ENCODE data around the gene ZNF664. TPM values are rescaled to one million over a fixed set of nuclear protein-coding genes. Genes with fewer than 3 reads are reported as not detected.

Gene ZNF664
- total RNA-seq, 2 experiments from 2014 or later, result 54.4 to 56.8 TPM

DNA sequence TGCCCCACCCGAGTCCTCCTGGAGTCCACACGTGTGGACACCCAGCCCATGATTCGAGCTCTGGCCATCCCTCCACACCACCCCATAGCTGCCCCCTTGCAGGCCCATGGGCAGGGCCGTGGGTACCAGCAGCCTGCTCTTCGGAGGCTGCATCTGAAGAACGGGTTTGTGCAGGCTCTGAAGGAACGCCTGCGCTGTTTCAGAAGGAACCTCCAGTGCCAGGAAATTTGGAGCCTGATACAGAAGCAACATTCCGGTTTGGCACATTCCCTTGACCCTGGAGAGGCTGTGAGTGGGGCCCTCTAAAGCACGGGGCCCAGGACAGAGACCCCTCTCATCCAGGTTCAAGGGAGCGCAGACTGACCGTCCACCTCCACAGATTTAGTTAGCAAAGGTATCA lies 57.0 kb downstream of the ZNF664 start:
- Mint-ChIP-seq H3K4me3 (no peak overlapping the region), H3K27me3 (no peaks in the 10 kb centered on the region), H3K36me3 (no peaks in the 10 kb centered on the region), H3K9me3 (no peaks in the 10 kb centered on the region), H3K27ac (no peak overlapping the region), H3K4me1 (no peaks in the 10 kb centered on the region)
- no peak for DNase-seq

DNA sequence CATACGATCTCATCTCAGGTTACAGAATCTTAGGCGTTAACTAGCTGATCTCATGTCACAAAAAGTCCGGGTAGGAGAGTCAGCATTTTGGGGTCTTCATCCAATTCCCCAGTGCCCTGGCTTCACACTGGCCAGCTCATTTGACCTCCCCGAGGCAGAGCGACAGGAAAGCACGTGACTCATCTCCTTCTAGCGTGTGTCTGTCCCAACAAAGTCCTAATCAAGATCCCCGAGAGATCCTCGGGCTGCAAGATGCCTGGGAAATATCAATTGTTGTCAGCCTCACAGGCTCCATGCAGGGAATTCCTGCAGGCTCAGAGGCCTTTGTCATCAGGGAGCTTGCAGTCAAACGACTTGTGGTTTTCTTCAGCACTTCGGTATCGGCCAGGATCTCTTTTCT lies 57.5 kb downstream of the ZNF664 start:
- Mint-ChIP-seq H3K4me3 (no peak overlapping the region), H3K36me3 (no peaks in the 10 kb centered on the region), H3K27me3 (no peaks in the 10 kb centered on the region), H3K9me3 (no peaks in the 10 kb centered on the region), H3K4me1 (no peaks in the 10 kb centered on the region), H3K27ac (no peak overlapping the region)
- no peak for DNase-seq

DNA sequence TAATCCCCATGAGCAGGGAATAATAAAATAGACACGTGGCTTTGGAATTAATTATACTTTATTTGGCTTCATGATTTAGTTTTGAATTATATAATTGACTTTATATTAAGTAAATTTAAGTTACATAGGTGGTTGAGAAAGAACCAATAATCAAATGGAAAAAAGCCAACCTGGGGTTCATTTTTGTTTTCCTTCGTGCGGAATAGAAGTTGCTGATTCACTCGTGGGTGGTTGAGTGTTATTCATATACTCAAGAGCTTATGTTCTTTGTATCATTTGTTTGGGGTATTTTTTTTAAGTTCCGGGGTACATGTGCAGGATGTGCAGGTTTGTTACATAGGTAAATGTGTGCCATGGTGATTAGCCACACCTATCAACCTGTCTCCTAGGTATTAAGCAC lies 58.0 kb downstream of the ZNF664 start:
- Mint-ChIP-seq H3K27me3 (no peaks in the 10 kb centered on the region), H3K27ac (no peak overlapping the region), H3K4me1 (no peaks in the 10 kb centered on the region), H3K9me3 (no peaks in the 10 kb centered on the region), H3K36me3 (no peaks in the 10 kb centered on the region), H3K4me3 (no peak overlapping the region)
- no peak for DNase-seq

DNA sequence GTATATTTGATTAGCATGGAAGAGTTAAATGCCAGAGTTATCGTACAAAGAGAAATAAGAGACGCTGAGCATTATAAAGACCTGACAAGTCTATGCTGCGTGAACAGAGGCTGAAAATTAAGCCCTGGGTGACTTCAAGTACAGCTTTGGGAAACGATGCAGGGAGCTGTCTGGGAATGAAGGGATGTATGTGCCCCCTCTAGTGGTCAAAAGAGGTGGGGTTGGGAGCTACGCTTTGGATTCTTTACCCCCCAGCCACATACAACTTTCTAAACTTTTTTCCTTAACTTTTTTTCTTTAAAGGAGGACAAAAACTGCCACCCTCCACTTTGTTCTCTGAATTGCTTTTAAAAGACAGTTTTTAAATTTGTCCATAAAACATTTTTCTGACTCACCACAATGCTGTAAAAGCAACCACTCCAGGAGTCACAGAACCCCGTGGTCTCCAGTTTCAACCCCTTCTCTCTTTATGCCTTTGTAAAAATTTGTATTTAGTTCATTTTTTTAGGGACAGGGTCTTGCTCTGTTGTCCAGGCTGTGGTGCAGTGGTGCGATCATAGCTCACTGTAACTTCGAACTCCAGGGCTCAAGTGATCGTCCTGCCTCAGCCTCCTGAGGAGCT lies 59.4 kb downstream of the ZNF664 start:
- DNase-seq, result no peak
- Mint-ChIP-seq H3K27me3 (peaks cover 4% of the 10 kb centered on the region), H3K9me3 (no peaks in the 10 kb centered on the region), H3K4me3 (no peak overlapping the region), H3K36me3 (no peaks in the 10 kb centered on the region), H3K4me1 (no peaks in the 10 kb centered on the region), H3K27ac (no peak overlapping the region)

DNA sequence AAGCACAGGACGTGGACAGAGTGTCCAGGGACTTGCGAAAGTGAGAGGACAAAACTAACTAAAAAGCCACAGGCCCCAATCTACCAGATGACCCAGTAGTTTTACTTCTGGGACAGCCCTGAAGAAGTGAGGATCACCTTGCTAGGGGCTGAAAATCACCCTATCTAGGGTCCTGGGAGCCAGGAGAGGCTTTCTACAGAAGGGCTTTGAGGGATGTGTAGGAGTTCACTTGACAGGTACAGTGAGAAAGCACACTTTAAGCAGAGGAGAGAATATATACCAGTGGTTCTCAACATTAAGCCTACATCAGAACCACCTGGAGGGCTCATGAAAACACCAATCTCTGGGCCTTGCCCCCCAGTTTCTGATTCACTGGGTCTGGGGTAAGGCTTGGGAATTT lies 60.8 kb downstream of the ZNF664 start:
- no peak for DNase-seq
- no peaks in the 10 kb centered on the region for H3K36me3 Mint-ChIP-seq
- no peak overlapping the region for H3K27ac Mint-ChIP-seq
- H3K4me1 Mint-ChIP-seq, result no peaks in the 10 kb centered on the region
- H3K27me3 Mint-ChIP-seq, result peaks cover 4% of the 10 kb centered on the region
- H3K9me3 Mint-ChIP-seq, result no peaks in the 10 kb centered on the region
- H3K4me3 Mint-ChIP-seq, result no peak overlapping the region

DNA sequence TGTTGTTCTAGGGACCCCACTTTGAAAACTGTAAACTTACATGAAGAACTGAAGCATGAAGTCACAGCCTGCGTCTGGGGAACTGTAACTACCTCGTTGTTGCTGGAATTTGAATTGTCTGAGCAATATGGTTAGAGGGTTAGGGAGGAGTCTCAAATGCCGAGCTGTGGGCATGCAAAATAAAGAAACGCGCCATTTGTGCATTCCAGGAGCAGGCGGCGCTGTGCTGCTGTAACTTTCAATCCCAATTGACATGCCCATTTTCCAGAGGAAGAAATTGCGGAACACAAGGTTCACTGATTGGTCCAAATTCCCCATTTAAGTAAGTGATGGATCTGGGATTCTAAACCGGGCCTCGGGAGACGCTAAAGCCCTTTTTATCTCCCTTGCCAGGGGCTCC lies 61.3 kb downstream of the ZNF664 start:
- Mint-ChIP-seq H3K4me3 (no peak overlapping the region), H3K9me3 (no peaks in the 10 kb centered on the region), H3K27me3 (peaks cover 4% of the 10 kb centered on the region), H3K4me1 (no peaks in the 10 kb centered on the region), H3K27ac (no peak overlapping the region), H3K36me3 (no peaks in the 10 kb centered on the region)
- DNase-seq, result no peak

DNA sequence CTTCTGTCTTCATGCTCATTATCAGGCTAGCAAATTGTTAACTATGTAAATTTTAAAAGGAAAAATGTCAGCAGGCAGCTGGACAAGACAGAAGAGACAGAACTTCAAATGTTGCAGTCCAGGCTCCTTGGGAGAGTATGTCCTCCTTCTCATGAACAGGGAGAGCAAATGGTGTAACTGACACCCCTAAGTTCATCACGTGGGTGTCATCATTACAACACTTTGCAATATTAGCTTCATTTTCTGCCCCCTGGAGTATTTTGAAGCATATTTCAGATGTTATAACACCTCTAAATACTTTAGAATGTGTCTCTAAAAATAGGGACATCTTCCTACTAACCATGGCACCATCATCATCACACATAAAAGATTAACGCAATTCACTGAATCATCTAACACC lies 62.1 kb downstream of the ZNF664 start:
- no peaks in the 10 kb centered on the region for H3K9me3 Mint-ChIP-seq
- no peak for DNase-seq
- H3K4me1 Mint-ChIP-seq, result no peaks in the 10 kb centered on the region
- peaks cover 4% of the 10 kb centered on the region for H3K27me3 Mint-ChIP-seq
- H3K4me3 Mint-ChIP-seq, result no peak overlapping the region
- no peak overlapping the region for H3K27ac Mint-ChIP-seq
- H3K36me3 Mint-ChIP-seq, result no peaks in the 10 kb centered on the region

DNA sequence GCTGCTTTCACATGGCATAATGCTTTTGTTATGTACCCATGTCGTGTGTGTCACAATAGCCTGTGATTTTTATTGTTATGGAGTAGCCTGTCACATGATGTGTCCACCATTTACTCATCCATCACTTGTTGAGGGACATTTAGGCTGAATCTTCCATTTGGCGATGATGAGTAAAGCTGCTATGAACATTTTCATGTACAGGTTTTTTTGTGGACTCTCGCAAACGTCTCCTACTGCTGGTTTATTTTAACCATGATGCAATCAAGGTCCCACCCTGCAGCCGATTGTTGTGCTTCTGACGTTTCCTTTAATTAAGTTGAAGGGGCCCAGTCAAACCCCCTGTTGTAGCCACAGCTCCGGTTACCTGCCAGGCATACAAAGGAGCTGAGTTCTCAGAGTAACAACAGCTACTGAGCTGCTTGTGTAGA lies 63.2 kb downstream of the ZNF664 start:
- H3K4me3 Mint-ChIP-seq, result no peak overlapping the region

DNA sequence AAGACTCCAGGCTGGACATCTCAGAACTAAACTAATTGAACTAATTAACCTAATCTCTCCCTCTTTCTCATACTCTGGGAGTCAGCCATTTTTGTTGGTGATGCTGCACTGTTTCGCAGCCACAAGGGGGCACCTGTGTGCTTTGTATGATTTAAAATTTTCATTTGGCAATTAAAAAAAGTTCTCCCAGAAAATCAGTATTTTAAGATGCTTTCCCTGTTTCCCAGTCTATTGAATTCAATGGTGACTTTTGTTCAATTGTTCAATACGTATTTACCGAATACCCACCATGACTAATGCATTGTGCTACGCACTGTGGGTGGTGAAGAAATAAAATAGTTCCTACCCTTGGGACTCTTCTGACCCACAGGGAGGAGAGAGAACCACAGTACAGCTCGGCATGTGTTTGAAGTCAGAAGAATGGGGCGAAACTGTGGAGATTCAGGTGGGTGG lies 63.7 kb downstream of the ZNF664 start:
- H3K4me1 Mint-ChIP-seq, result no peaks in the 10 kb centered on the region
- peaks cover 4% of the 10 kb centered on the region for H3K27me3 Mint-ChIP-seq
- H3K9me3 Mint-ChIP-seq, result no peaks in the 10 kb centered on the region
- H3K36me3 Mint-ChIP-seq, result no peaks in the 10 kb centered on the region
- H3K4me3 Mint-ChIP-seq, result no peak overlapping the region
- H3K27ac Mint-ChIP-seq, result no peak overlapping the region
- peak; percentile 11 for DNase-seq

More for the DNA sequence above, 63.2 kb downstream of the ZNF664 start:
- DNase-seq, result no peak
- H3K4me1 Mint-ChIP-seq, result no peaks in the 10 kb centered on the region
- no peaks in the 10 kb centered on the region for H3K36me3 Mint-ChIP-seq
- peaks cover 4% of the 10 kb centered on the region for H3K27me3 Mint-ChIP-seq
- no peak overlapping the region for H3K27ac Mint-ChIP-seq
- H3K9me3 Mint-ChIP-seq, result no peaks in the 10 kb centered on the region

DNA sequence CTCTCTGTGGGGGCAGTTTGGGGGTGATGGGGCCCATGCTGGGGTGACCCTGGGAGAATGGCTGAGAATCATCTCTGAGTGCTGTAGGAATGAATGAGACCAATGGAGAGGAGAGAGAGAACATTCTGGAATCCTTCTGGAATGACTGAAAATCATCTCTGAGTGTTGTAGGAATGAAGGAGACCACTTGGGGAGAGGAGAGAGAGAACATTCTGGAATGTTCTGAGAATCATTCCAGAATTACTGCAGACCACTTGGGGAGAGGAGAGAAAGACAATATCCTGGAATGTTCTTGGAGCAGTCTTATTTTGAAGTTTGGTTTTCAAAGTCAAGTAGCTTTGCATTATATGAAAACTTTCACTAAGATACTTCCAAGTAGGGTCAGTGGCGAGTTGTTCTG lies 64.3 kb downstream of the ZNF664 start:
- Mint-ChIP-seq H3K4me1 (no peaks in the 10 kb centered on the region), H3K27me3 (peaks cover 4% of the 10 kb centered on the region), H3K36me3 (no peaks in the 10 kb centered on the region), H3K27ac (no peak overlapping the region), H3K4me3 (no peak overlapping the region), H3K9me3 (no peaks in the 10 kb centered on the region)
- no peak for DNase-seq

DNA sequence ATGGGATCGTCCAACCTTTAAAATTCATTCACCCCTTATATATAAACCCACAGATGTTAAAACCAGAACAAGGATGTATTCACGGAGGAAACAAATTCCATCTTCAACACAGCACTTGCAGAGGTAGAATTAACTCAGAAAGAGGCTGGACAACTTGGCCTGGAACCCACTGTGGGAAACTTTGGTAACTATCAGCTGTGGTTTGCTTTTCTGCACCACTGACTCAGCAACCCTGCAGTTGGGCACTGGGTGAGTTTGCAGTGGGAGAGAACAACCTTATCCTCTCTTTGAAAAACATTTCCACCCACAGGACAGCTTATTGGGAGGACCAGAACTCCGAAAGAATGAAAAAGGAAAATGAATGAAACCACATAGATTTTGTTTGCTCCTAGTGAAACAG lies 66.3 kb downstream of the ZNF664 start:
- Mint-ChIP-seq H3K4me3 (no peak overlapping the region), H3K36me3 (no peaks in the 10 kb centered on the region), H3K4me1 (peaks cover 3% of the 10 kb centered on the region), H3K27ac (no peak overlapping the region), H3K27me3 (peaks cover 4% of the 10 kb centered on the region), H3K9me3 (no peaks in the 10 kb centered on the region)
- no peak for DNase-seq

DNA sequence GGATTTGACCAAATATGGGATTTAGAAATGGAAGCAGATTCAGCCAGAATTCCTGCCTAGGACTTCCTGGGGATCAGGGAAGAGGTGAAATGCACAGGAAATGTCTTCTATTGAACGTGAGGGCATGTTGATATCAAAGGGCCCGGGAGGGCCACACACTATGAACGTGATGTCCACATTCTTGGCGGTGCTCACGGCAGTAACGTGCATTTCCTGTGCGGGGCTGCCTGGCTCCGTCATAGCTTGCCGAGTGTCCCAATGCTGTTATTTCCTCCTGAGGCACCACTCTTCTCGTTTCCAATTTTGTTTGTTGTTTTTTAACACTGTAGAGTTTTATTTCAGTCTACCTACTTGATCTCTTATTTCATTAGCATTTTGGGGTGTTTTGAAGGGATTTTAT lies 67.3 kb downstream of the ZNF664 start:
- no peaks in the 10 kb centered on the region for H3K36me3 Mint-ChIP-seq
- no peaks in the 10 kb centered on the region for H3K9me3 Mint-ChIP-seq
- peaks cover 3% of the 10 kb centered on the region for H3K4me1 Mint-ChIP-seq
- H3K27me3 Mint-ChIP-seq, result peaks cover 4% of the 10 kb centered on the region
- no peak overlapping the region for H3K4me3 Mint-ChIP-seq
- H3K27ac Mint-ChIP-seq, result no peak overlapping the region
- no peak for DNase-seq

DNA sequence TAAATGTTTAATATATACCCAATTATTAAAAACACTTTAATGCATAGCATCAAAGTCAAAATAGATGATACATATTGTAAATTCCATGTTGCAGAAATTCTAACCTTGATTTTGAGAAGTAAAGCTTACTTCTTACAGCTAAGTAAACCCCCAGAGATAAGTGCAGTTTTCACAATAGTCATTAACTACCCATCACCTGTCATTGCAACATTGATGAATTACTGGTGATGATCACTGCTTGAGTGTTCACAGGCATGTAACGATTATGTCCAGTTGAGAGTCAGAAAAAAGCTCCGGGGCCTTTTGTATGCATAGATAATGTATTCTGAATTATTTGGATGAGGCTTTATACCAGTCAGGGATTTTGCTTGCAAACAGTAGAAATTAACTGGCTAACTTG lies 67.7 kb downstream of the ZNF664 start:
- Mint-ChIP-seq H3K9me3 (no peaks in the 10 kb centered on the region), H3K27ac (no peak overlapping the region), H3K27me3 (peaks cover 4% of the 10 kb centered on the region), H3K4me1 (peaks cover 3% of the 10 kb centered on the region), H3K4me3 (no peak overlapping the region), H3K36me3 (no peaks in the 10 kb centered on the region)
- no peak for DNase-seq

DNA sequence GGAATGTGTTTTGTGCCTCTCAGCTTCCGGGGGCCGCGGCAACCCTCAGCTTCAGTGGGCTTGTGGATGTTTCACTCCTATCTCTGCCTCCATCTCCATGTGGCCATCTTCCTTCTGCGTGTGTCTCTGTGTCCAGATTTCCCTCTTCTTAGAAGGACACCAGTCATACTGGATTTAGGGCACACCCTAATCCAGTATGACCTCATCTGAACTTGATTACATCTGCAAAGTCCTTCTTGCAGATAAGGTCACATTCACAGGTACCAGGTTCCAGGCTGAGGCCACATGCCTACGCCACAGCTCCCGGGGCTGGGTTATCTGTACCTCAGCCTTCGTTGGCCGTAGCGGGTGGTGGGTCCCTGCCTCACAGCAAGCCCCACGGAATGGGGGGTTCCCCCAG lies 68.9 kb downstream of the ZNF664 start:
- H3K4me3 Mint-ChIP-seq, result no peak overlapping the region
- H3K36me3 Mint-ChIP-seq, result peaks cover 3% of the 10 kb centered on the region
- DNase-seq, result no peak
- peaks cover 3% of the 10 kb centered on the region for H3K4me1 Mint-ChIP-seq
- no peak overlapping the region for H3K27ac Mint-ChIP-seq
- H3K9me3 Mint-ChIP-seq, result peaks cover 6% of the 10 kb centered on the region
- H3K27me3 Mint-ChIP-seq, result peaks cover 4% of the 10 kb centered on the region

DNA sequence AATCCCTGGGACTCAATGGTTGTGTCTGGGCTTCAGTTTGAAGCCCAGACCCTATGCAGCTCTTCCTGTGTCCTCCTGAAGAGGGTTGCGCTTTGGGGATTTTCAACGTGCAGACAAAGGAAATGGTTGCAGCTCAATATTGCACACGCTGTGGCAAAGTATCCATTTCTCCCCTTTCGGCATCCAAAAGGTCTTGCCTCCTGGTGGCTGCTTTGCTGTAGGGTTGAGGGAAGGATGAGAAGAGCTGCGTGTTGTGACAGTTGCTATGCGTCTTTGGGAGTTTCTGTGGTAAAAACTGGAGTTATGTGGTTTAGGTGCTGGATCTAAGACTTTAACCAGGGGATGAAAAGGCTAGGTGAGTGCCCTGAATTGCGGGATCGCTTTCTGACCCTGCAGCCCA lies 71.0 kb downstream of the ZNF664 start:
- no peak for DNase-seq
- H3K4me1 Mint-ChIP-seq, result peaks cover 3% of the 10 kb centered on the region
- H3K27ac Mint-ChIP-seq, result no peak overlapping the region
- no peaks in the 10 kb centered on the region for H3K27me3 Mint-ChIP-seq
- no peak overlapping the region for H3K4me3 Mint-ChIP-seq
- H3K9me3 Mint-ChIP-seq, result peaks cover 21% of the 10 kb centered on the region
- H3K36me3 Mint-ChIP-seq, result peaks cover 9% of the 10 kb centered on the region

DNA sequence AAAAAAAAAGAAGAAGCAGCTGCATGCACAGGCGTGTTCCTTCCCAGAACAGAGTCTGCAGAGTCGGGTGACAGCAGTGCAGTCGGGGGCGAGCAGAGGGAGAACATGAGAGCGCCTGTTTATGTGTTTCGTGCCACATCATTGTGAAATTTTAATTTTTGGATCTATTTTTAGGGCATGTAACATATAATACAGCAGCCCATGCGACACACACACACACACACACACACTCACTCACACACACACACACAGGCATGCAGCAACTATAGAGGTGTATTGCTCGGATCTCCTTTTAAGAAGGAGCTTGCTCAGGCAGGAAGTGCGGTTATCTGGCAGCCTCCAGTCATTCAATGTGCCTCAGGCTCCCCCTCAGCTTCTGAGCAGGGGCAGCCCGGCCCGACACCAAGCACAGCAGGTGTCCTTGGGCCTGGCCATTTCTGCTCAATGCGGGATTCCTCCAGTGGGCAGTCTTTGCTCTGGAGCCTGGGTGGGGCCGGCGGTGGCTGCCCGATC lies 71.8 kb downstream of the ZNF664 start:
- Mint-ChIP-seq H3K4me3 (no peak overlapping the region), H3K36me3 (peaks cover 9% of the 10 kb centered on the region), H3K27ac (no peak overlapping the region), H3K9me3 (peaks cover 25% of the 10 kb centered on the region), H3K4me1 (peaks cover 3% of the 10 kb centered on the region), H3K27me3 (no peaks in the 10 kb centered on the region)
- DNase-seq, result no peak

All from activated naive CD8-positive, alpha-beta T cell treated with anti-CD3 and anti-CD28 coated beads for 36 hours (primary cell).